ENCODE results near the gene WDR26. TPM values are rescaled to one million over a fixed set of nuclear protein-coding genes. Genes with fewer than 3 reads are reported as not detected.
A peak's percentile ranks its signal among the peaks of the same experiment; 100 is the strongest.
"Not testable (repeated sequence)": the region's sequence is repeated elsewhere in the genome, so short reads cannot be mapped to it uniquely, and the experiment has no call there.

WDR26 gene
- polyA plus RNA-seq (ENCODE audit: insufficient read length in 12 of 12), result 100 to 1,000 TPM in 1 of 12 donors, 10 to 100 TPM in 11; 35.6 to 389 (median 72.9) TPM
- long read RNA-seq, donor 1, full-length matches to known transcripts, result 3 of 3 reads
- long read RNA-seq, donor 1, partial matches to known transcripts, result 0 of 3 reads
- long read RNA-seq, donor 1, other reads (novel, unspliced or antisense), result 0 of 3 reads
- long read RNA-seq, donor 2, full-length matches to known transcripts, result 5 of 5 reads
- long read RNA-seq, donor 2, partial matches to known transcripts, result 0 of 5 reads
- long read RNA-seq, donor 2, other reads (novel, unspliced or antisense), result 0 of 5 reads
- long read RNA-seq, donor 3, full-length matches to known transcripts, result 3 of 3 reads
- long read RNA-seq, donor 3, partial matches to known transcripts, result 0 of 3 reads
- long read RNA-seq, donor 3, other reads (novel, unspliced or antisense), result 0 of 3 reads
- long read RNA-seq, donor 4, result 0 reads
- long read RNA-seq, donor 5, full-length matches to known transcripts, result 3 of 3 reads
- long read RNA-seq, donor 5, partial matches to known transcripts, result 0 of 3 reads
- long read RNA-seq, donor 5, other reads (novel, unspliced or antisense), result 0 of 3 reads
- long read RNA-seq, donor 6, full-length matches to known transcripts, result 1 of 1 reads
- long read RNA-seq, donor 6, partial matches to known transcripts, result 0 of 1 reads
- long read RNA-seq, donor 6, other reads (novel, unspliced or antisense), result 0 of 1 reads
- long read RNA-seq, donor 7, full-length matches to known transcripts, result 2 of 2 reads
- long read RNA-seq, donor 7, partial matches to known transcripts, result 0 of 2 reads
- long read RNA-seq, donor 7, other reads (novel, unspliced or antisense), result 0 of 2 reads
- long read RNA-seq, donor 8, full-length matches to known transcripts, result 3 of 3 reads
- long read RNA-seq, donor 8, partial matches to known transcripts, result 0 of 3 reads
- long read RNA-seq, donor 8, other reads (novel, unspliced or antisense), result 0 of 3 reads
- long read RNA-seq, donor 9, result 0 reads
- long read RNA-seq, donor 10, full-length matches to known transcripts, result 1 of 1 reads
- long read RNA-seq, donor 10, partial matches to known transcripts, result 0 of 1 reads
- long read RNA-seq, donor 10, other reads (novel, unspliced or antisense), result 0 of 1 reads
- long read RNA-seq, donor 11, full-length matches to known transcripts, result 4 of 4 reads
- long read RNA-seq, donor 11, partial matches to known transcripts, result 0 of 4 reads
- long read RNA-seq, donor 11, other reads (novel, unspliced or antisense), result 0 of 4 reads

GRCh38 chr1:224434691-224435317 is at the start of gene WDR26:
Gene WDR26 (minus strand): TSS chr1:224434797.
- peak; percentile 90 for DNase-seq

GRCh38 chr1:224483206-224483605 is 48.6 kb upstream of the WDR26 start:
- not testable (repeated sequence) for DNase-seq

GRCh38 chr1:224482619-224483018 is 48.0 kb upstream of the WDR26 start:
- DNase-seq, result no peak

GRCh38 chr1:224481601-224482000 is 47.0 kb upstream of the WDR26 start:
- no peak for DNase-seq

GRCh38 chr1:224480888-224481459 is 46.4 kb upstream of the WDR26 start:
- DNase-seq, result not testable (repeated sequence)

- not testable (repeated sequence) for DNase-seq
These were observed 45.6 kb upstream of the WDR26 start for GRCh38 chr1:224480200-224480599.

- DNase-seq, result no peak
These were observed 38.2 kb upstream of the WDR26 start for GRCh38 chr1:224472806-224473205.

- no peak for DNase-seq
These were observed 31.6 kb upstream of the WDR26 start for GRCh38 chr1:224466154-224466553.

- DNase-seq, result no peak
These were observed 25.4 kb upstream of the WDR26 start for GRCh38 chr1:224459966-224460365.

GRCh38 chr1:224458996-224459395 is 24.4 kb upstream of the WDR26 start:
- DNase-seq, result no peak

- no peak for DNase-seq
These were observed 23.7 kb upstream of the WDR26 start for GRCh38 chr1:224458296-224458695.

- DNase-seq, result no peak
These were observed 23.2 kb upstream of the WDR26 start for GRCh38 chr1:224457782-224458144.

- no peak for DNase-seq
These were observed 22.0 kb upstream of the WDR26 start for GRCh38 chr1:224456637-224456953.

- no peak for DNase-seq
These were observed 19.9 kb upstream of the WDR26 start for GRCh38 chr1:224454402-224455055.

- no peak for DNase-seq
These were observed 16.2 kb upstream of the WDR26 start for GRCh38 chr1:224450561-224451350.

- no peak for DNase-seq
These were observed 15.6 kb upstream of the WDR26 start for GRCh38 chr1:224450159-224450558.

GRCh38 chr1:224448453-224449017 is 13.9 kb upstream of the WDR26 start:
- no peak for DNase-seq

- DNase-seq, result no peak
These were observed 13.4 kb upstream of the WDR26 start for GRCh38 chr1:224447971-224448370.

GRCh38 chr1:224447251-224447650 is 12.7 kb upstream of the WDR26 start:
- no peak for DNase-seq

- no peak for DNase-seq
These were observed 4.4 kb upstream of the WDR26 start for GRCh38 chr1:224438989-224439388.
